ENCODE results near the gene MTUS2.

Gene MTUS2

DNA sequence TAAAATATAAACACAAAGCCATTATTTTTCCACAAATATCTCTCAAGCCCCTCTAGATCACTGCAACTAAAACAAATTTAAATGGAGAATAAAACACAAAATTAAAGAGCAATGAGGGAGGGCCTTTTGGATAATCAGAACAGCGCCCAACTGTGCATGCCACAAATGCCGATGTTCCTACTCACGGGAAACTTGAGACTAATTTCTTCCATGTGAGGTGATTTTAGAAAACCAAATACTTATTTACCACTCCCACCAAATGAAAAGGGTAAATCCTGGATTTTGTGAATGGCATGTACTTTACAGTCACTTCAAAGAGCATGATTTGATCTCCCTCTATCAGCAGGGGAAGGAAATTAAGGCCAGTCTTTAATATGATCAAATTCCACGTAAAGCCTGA lies 700.5 kb downstream of the MTUS2 start:
- TF ChIP-seq, protein P1, sequence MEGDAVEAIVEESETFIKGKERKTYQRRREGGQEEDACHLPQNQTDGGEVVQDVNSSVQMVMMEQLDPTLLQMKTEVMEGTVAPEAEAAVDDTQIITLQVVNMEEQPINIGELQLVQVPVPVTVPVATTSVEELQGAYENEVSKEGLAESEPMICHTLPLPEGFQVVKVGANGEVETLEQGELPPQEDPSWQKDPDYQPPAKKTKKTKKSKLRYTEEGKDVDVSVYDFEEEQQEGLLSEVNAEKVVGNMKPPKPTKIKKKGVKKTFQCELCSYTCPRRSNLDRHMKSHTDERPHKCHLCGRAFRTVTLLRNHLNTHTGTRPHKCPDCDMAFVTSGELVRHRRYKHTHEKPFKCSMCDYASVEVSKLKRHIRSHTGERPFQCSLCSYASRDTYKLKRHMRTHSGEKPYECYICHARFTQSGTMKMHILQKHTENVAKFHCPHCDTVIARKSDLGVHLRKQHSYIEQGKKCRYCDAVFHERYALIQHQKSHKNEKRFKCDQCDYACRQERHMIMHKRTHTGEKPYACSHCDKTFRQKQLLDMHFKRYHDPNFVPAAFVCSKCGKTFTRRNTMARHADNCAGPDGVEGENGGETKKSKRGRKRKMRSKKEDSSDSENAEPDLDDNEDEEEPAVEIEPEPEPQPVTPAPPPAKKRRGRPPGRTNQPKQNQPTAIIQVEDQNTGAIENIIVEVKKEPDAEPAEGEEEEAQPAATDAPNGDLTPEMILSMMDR (IDR thresholded peaks at IDR 0.05), result no peak
- no peak overlapping the region for H3K27ac Mint-ChIP-seq
- DNase-seq, result no peak
- H3K4me1 Mint-ChIP-seq, result peaks cover 28% of the 10 kb centered on the region
- H3K36me3 Mint-ChIP-seq (ENCODE audit: low read depth), result peaks cover 36% of the 10 kb centered on the region
- H3K27me3 Mint-ChIP-seq (ENCODE audit: low read depth, poor library complexity), result peaks cover 3% of the 10 kb centered on the region
- H3K4me3 Mint-ChIP-seq, result no peak overlapping the region
- H3K9me3 Mint-ChIP-seq, result no peaks in the 10 kb centered on the region

- DNase-seq, result no peak
- Mint-ChIP-seq H3K27me3 (ENCODE audit: low read depth, poor library complexity) (peaks cover 3% of the 10 kb centered on the region), H3K36me3 (ENCODE audit: low read depth) (peaks cover 36% of the 10 kb centered on the region), H3K9me3 (no peaks in the 10 kb centered on the region), H3K4me1 (peaks cover 29% of the 10 kb centered on the region), H3K4me3 (no peak overlapping the region), H3K27ac (no peak overlapping the region)
- TF ChIP-seq, protein P1 (IDR thresholded peaks at IDR 0.05), result no peak
These were observed 701.2 kb downstream of the MTUS2 start for GRCh38 chr13:29521336-29521735.

DNA sequence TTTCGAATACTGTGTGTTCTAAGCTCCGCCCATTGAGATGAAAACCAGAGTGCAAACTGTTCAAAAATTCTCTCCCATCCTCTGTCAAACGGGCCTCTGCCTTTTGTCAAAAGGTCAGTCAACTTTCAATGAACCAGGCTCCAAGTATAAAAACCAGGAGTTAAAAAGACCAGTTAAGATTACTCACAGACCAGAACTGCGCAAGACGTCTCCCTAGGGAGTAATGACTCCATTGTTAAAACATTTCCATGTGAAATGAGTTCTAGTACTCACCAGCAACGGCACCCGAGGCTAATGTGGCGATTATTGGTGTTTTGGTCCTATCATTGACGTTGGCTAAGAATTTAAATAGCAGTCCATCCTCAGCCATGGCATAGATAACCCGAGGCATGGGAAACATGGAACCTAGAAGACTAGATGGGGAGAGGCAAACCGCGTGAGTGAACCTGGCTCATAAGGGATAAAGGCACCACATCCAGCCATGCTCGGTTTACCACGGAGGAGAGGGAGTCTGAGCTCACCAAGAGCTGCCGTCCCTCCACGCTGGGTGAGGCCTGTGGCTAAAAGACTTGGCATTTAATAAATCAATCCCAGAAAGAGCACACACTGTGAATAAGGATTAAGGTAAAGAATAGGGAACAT lies 702.0 kb downstream of the MTUS2 start:
- Mint-ChIP-seq H3K4me3 (no peak overlapping the region), H3K27ac (peak overlapping the region; percentile 80)

DNA sequence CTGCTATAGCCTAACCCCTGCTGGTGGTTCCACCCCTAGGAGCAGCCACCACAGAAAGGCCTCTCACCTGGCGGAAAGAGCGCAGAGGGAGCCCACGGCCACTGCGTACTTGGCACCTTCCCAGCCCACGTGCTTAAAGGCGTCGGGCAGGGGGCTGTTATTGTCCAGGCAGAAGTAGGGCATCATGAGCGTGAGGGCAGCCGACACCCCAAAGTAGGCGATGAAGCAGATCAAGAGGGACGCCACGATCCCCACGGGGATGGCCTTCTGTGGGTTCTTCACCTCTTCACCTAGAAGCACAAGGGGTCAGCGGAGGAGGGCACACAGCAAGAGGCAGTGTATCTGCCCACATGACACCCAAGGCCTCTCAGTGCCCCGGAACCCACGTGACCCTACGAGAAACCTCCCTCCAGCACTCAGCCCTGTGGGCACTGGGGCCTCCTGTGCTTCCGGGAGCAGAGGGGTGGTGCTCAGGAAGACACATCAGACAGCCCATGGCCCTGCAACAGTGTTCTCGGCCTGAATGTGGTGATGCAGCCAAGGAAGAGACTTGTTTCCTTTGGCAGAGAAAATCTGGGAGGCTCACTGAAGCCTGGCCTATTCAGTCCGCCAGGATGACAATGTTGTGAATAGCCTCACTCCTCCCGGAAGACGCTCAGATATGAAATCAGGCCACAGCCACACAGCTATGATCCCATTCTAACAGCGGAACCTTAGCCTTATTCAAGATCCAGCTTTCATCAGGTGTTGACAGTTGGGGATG lies 703.2 kb downstream of the MTUS2 start:
- peaks cover 41% of the 10 kb centered on the region for H3K4me1 Mint-ChIP-seq
- H3K36me3 Mint-ChIP-seq (ENCODE audit: low read depth), result peaks cover 41% of the 10 kb centered on the region
- H3K27me3 Mint-ChIP-seq (ENCODE audit: low read depth, poor library complexity), result no peaks in the 10 kb centered on the region
- TF ChIP-seq, protein P1 (IDR thresholded peaks at IDR 0.05), result no peak
- no peak overlapping the region for H3K4me3 Mint-ChIP-seq
- H3K9me3 Mint-ChIP-seq, result no peaks in the 10 kb centered on the region
- DNase-seq, result no peak
- peak overlapping the region; percentile 88 for H3K27ac Mint-ChIP-seq

More for the DNA sequence above, 702.0 kb downstream of the MTUS2 start:
- Mint-ChIP-seq H3K27me3 (ENCODE audit: low read depth, poor library complexity) (peaks cover 3% of the 10 kb centered on the region), H3K36me3 (ENCODE audit: low read depth) (peaks cover 41% of the 10 kb centered on the region), H3K4me1 (peaks cover 34% of the 10 kb centered on the region), H3K9me3 (no peaks in the 10 kb centered on the region)
- no peak for DNase-seq
- TF ChIP-seq, protein P1 (IDR thresholded peaks at IDR 0.05), result no peak

DNA sequence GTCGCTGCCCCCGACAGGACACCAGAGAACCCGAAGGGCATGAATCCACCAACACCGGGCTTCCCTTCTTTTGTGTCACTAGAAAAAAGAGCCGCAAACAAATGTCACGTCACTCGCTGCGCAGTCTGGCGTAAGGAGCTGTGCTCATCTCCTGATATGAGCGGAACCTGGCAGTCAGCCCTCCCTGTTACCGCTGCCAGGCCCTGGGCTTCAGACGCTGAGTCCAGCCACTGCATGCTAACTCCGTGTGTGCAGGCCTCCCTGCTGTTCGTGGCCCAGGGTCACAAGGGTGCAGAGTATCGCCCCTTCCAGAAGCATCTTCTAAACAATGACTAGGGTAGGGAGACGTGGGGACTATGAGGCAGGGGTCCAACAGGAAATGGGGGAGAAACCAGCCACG lies 704.0 kb downstream of the MTUS2 start:
- peaks cover 41% of the 10 kb centered on the region for H3K4me1 Mint-ChIP-seq
- H3K9me3 Mint-ChIP-seq, result no peaks in the 10 kb centered on the region
- TF ChIP-seq, protein P1 (IDR thresholded peaks at IDR 0.05), result no peak
- peak overlapping the region; percentile 88 for H3K27ac Mint-ChIP-seq
- peaks cover 44% of the 10 kb centered on the region for H3K36me3 Mint-ChIP-seq (ENCODE audit: low read depth)
- DNase-seq, result no peak
- H3K4me3 Mint-ChIP-seq, result no peak overlapping the region
- H3K27me3 Mint-ChIP-seq (ENCODE audit: low read depth, poor library complexity), result no peaks in the 10 kb centered on the region
